HepG2 (cell line): Measurements from ENCODE around the gene BZW1. TPM values are rescaled to one million over a fixed set of nuclear protein-coding genes. Genes with fewer than 3 reads are reported as not detected.

ENCODE experiments used
- AKAP8 ChIP-seq: sonication (generic); formaldehyde crosslinking; IDR thresholded peaks from 2 replicates; pipeline ENCODE4 v1.5.1; 2020; ENCODE audit warnings: mild to moderate bottlenecking, missing genetic modification reagents
- EEA1 ChIP-seq: sonication (generic); formaldehyde crosslinking; IDR thresholded peaks from 2 replicates; pipeline ENCODE4 v1.5.1; 2020; ENCODE audit warnings: mild to moderate bottlenecking, missing genetic modification reagents, borderline replicate concordance
- ELF3 ChIP-seq: IDR thresholded peaks from 2 replicates; pipeline ENCODE4 v1.6.1; 2016; ENCODE audit warnings: missing genetic modification reagents, missing compliant biosample characterization
- FOXK1 ChIP-seq: sonication (generic); formaldehyde crosslinking; IDR thresholded peaks from 2 replicates; pipeline ENCODE4 v1.4.0; 2020; ENCODE audit warnings: low read depth, missing genetic modification reagents, borderline replicate concordance
- HMG20A ChIP-seq: IDR thresholded peaks from 2 replicates; pipeline ENCODE4 v1.6.1; 2016; ENCODE audit warnings: borderline replicate concordance
- KMT2B ChIP-seq: IDR thresholded peaks from 2 replicates; pipeline ENCODE4 v1.6.1; 2016; ENCODE audit warnings: missing genetic modification reagents, missing compliant biosample characterization
- MBD4 ChIP-seq: IDR thresholded peaks from 2 replicates; pipeline ENCODE4 v1.6.1; 2012; ENCODE audit warnings: low read length, inconsistent platforms, borderline replicate concordance
- PHB2 ChIP-seq: fragments of 450-650 bp; IDR thresholded peaks from 2 replicates; pipeline ENCODE4 v1.6.1; 2018; ENCODE audit not compliant: partially characterized antibody
- RFXANK ChIP-seq: IDR thresholded peaks from 2 replicates; pipeline ENCODE4 v1.6.1; 2016
- ZC3H13 ChIP-seq: sonication (generic); formaldehyde crosslinking; IDR thresholded peaks from 2 replicates; pipeline ENCODE4 v1.8.1; 2023; ENCODE audit warnings: mild to moderate bottlenecking, missing genetic modification reagents, moderate library complexity
- ZNF317 ChIP-seq: sonication (generic); formaldehyde crosslinking; IDR thresholded peaks from 2 replicates; pipeline ENCODE4 v1.5.0; 2020; ENCODE audit warnings: mild to moderate bottlenecking, missing genetic modification reagents
- ZNF75D ChIP-seq: sonication (generic); formaldehyde crosslinking; IDR thresholded peaks from 2 replicates; pipeline ENCODE4 v1.8.1; 2023; ENCODE audit warnings: missing genetic modification reagents, mild to moderate bottlenecking, borderline replicate concordance
- polyA plus RNA-seq, 8 experiments: library from polyadenylated mRNA; depleted of rRNA in 3 of 8; stranded (reverse) in 7 of 8; unstranded in 1 of 8; fragments of >200 nt; fragmentation: Illumina TruSeq in 4 of 8; extraction: Trizol in 4 of 8; gene quantifications; 2 replicates each; pipeline versions ENCODE4 v1.2.1 to v1.2.3, GENCODE V29; 2011 to 2016; ENCODE audit warnings: low read depth in 4 of 8, missing spikeins in 1 of 8, mixed read lengths in 1 of 8; ENCODE audit not compliant: insufficient read depth in 1 of 8
- total RNA-seq, 5 experiments: library from RNA; depleted of rRNA; stranded (reverse); fragments of >200 nt; fragmentation: Illumina TruSeq; extraction: Trizol; gene quantifications; 2 replicates each; pipeline ENCODE4 v1.2.3, GENCODE V29; 2016; ENCODE audit warnings: low read depth in 1 of 5
- TF ChIP-seq, protein P1 (sequence below): sonication (generic); formaldehyde crosslinking; IDR thresholded peaks from 2 replicates; pipeline ENCODE4 v1.4.0; 2020; ENCODE audit warnings: missing genetic modification reagents
- TF ChIP-seq, protein P2 (sequence below): sonication (generic); formaldehyde crosslinking; IDR thresholded peaks from 2 replicates; pipeline ENCODE4 v1.4.0; 2020; ENCODE audit warnings: mild to moderate bottlenecking, missing genetic modification reagents
- TF ChIP-seq, protein P3 (sequence below): sonication (generic); formaldehyde crosslinking; IDR thresholded peaks from 2 replicates; pipeline ENCODE4 v1.4.0; 2020; ENCODE audit warnings: mild to moderate bottlenecking, missing genetic modification reagents
- TF ChIP-seq, protein P4 (sequence below): sonication (generic); formaldehyde crosslinking; IDR thresholded peaks from 2 replicates; pipeline ENCODE4 v1.8.0; 2022; ENCODE audit warnings: missing genetic modification reagents, low read depth, mild to moderate bottlenecking, borderline replicate concordance
- TF ChIP-seq, protein P5 (sequence below): IDR thresholded peaks from 2 replicates; pipeline ENCODE4 v1.4.0; 2020; ENCODE audit warnings: mild to moderate bottlenecking, missing genetic modification reagents

The BZW1 gene
- total and polyA plus RNA-seq, 2 of the 13 experiments (the other 11 are each of a cell fraction or from before 2014, with no cell fraction given) = 106 to 384 TPM

DNA sequence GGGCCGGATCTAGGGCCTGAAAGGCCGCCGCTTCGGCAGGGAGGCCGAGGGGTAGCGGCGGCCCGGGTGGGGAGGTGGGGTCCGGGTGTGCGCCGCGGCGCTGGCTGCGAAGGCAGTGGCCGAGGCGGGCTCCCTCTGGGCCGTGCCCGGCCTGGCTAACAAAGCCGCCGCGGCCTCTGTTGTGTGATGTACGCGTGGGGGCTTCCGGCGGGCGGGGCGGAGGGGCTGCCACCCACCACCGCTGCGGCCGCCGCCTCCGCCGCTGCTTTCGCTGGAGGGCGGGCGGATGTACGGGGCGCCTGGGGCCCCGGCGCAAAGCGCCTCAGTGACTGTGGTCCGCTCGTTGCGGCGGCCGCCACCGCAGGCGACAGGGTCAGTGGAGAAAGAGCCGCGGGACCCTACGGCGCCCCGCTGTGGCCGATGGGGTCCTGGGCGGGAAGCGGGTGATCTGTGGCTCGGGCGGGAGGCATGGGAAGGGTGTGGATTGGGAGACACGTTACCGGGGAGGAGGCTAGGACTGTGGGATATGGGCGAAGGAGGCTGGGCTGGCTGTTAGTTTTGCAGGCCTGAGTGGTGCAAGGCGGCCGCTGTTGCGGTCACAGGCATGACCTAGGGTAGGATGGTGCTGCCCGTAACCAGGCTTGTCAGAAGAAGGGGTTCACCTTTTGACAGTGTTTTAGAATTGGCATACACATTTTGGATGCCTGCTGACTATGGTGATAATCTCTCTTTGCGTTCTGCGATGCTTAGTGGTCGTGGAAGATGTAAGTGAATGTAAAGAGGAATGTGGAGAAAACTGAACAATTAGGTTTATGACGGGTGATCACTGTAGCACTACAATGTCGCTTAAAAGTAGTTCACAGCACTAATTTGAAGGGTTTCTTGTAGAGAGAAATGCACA, 662 bp downstream of the BZW1 start (continued):
- TF ChIP-seq, protein P1, sequence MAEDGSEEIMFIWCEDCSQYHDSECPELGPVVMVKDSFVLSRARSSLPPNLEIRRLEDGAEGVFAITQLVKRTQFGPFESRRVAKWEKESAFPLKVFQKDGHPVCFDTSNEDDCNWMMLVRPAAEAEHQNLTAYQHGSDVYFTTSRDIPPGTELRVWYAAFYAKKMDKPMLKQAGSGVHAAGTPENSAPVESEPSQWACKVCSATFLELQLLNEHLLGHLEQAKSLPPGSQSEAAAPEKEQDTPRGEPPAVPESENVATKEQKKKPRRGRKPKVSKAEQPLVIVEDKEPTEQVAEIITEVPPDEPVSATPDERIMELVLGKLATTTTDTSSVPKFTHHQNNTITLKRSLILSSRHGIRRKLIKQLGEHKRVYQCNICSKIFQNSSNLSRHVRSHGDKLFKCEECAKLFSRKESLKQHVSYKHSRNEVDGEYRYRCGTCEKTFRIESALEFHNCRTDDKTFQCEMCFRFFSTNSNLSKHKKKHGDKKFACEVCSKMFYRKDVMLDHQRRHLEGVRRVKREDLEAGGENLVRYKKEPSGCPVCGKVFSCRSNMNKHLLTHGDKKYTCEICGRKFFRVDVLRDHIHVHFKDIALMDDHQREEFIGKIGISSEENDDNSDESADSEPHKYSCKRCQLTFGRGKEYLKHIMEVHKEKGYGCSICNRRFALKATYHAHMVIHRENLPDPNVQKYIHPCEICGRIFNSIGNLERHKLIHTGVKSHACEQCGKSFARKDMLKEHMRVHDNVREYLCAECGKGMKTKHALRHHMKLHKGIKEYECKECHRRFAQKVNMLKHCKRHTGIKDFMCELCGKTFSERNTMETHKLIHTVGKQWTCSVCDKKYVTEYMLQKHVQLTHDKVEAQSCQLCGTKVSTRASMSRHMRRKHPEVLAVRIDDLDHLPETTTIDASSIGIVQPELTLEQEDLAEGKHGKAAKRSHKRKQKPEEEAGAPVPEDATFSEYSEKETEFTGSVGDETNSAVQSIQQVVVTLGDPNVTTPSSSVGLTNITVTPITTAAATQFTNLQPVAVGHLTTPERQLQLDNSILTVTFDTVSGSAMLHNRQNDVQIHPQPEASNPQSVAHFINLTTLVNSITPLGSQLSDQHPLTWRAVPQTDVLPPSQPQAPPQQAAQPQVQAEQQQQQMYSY (CRISPR knock-in tag) = no peak
- TF ChIP-seq ZC3H13 (CRISPR knock-in tag) = peak; percentile 37; the same call in 1 of the 2 replicates
- peak; percentile 78 for TF ChIP-seq ZNF317 (CRISPR knock-in tag)
- 0 out of 2 replicates have a peak, but pooled peaks have one; percentile 10 for TF ChIP-seq KMT2B (CRISPR knock-in tag)
- no peak; the same call in 1 of the 2 replicates for TF ChIP-seq EEA1
- no peak for TF ChIP-seq PHB2
- TF ChIP-seq HMG20A (CRISPR knock-in tag) = no peak
- TF ChIP-seq, protein P2, sequence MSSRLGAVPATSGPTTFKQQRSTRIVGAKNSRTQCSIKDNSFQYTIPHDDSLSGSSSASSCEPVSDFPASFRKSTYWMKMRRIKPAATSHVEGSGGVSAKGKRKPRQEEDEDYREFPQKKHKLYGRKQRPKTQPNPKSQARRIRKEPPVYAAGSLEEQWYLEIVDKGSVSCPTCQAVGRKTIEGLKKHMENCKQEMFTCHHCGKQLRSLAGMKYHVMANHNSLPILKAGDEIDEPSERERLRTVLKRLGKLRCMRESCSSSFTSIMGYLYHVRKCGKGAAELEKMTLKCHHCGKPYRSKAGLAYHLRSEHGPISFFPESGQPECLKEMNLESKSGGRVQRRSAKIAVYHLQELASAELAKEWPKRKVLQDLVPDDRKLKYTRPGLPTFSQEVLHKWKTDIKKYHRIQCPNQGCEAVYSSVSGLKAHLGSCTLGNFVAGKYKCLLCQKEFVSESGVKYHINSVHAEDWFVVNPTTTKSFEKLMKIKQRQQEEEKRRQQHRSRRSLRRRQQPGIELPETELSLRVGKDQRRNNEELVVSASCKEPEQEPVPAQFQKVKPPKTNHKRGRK (CRISPR knock-in tag) = 0 out of 2 replicates have a peak, but pooled peaks have one; percentile 36
- TF ChIP-seq ZNF75D = no peak
- TF ChIP-seq FOXK1 (CRISPR knock-in tag) = peak; percentile 25
- TF ChIP-seq AKAP8 (CRISPR knock-in tag) = peak; percentile 31; the same call in 1 of the 2 replicates
- no peak for TF ChIP-seq MBD4
- no peak for TF ChIP-seq RFXANK
- peak; percentile 31; the same call in 1 of the 2 replicates for TF ChIP-seq ELF3 (CRISPR knock-in tag)
- TF ChIP-seq, protein P3, sequence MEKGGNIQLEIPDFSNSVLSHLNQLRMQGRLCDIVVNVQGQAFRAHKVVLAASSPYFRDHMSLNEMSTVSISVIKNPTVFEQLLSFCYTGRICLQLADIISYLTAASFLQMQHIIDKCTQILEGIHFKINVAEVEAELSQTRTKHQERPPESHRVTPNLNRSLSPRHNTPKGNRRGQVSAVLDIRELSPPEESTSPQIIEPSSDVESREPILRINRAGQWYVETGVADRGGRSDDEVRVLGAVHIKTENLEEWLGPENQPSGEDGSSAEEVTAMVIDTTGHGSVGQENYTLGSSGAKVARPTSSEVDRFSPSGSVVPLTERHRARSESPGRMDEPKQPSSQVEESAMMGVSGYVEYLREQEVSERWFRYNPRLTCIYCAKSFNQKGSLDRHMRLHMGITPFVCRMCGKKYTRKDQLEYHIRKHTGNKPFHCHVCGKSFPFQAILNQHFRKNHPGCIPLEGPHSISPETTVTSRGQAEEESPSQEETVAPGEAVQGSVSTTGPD = no peak
- TF ChIP-seq, protein P4, sequence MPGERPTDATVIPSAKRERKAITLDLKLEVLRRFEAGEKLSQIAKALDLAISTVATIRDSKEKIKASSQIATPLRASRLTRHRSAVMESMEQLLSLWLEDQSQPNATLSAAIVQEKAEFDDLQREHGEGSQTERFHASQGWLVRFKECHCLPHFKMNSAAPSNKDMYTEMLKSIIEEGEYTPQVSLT (CRISPR knock-in tag) = no peak; the same call in 1 of the 2 replicates
- TF ChIP-seq, protein P5, sequence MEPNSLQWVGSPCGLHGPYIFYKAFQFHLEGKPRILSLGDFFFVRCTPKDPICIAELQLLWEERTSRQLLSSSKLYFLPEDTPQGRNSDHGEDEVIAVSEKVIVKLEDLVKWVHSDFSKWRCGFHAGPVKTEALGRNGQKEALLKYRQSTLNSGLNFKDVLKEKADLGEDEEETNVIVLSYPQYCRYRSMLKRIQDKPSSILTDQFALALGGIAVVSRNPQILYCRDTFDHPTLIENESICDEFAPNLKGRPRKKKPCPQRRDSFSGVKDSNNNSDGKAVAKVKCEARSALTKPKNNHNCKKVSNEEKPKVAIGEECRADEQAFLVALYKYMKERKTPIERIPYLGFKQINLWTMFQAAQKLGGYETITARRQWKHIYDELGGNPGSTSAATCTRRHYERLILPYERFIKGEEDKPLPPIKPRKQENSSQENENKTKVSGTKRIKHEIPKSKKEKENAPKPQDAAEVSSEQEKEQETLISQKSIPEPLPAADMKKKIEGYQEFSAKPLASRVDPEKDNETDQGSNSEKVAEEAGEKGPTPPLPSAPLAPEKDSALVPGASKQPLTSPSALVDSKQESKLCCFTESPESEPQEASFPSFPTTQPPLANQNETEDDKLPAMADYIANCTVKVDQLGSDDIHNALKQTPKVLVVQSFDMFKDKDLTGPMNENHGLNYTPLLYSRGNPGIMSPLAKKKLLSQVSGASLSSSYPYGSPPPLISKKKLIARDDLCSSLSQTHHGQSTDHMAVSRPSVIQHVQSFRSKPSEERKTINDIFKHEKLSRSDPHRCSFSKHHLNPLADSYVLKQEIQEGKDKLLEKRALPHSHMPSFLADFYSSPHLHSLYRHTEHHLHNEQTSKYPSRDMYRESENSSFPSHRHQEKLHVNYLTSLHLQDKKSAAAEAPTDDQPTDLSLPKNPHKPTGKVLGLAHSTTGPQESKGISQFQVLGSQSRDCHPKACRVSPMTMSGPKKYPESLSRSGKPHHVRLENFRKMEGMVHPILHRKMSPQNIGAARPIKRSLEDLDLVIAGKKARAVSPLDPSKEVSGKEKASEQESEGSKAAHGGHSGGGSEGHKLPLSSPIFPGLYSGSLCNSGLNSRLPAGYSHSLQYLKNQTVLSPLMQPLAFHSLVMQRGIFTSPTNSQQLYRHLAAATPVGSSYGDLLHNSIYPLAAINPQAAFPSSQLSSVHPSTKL (CRISPR knock-in tag) = peak; percentile 43; the same call in 1 of the 2 replicates
